Loucy (cell line): ENCODE results near the gene DTNA.

Source experiments
- H2AFZ ChIP-seq: fragments of 200-600 bp; sonication (generic); 2 replicates; pipeline ENCODE4 v1.6.0; 2016; ENCODE audit warnings: antibody characterized with exemption, mild to moderate bottlenecking, low read length, moderate library complexity
- H3F3A ChIP-seq: fragments of 200-600 bp; 2 replicates; pipeline ENCODE4 v1.6.0; 2016; ENCODE audit warnings: antibody characterized with exemption, low read depth, mild to moderate bottlenecking
- H3K27me3 ChIP-seq: fragments of 200-600 bp; sonication (generic); 2 replicates; pipeline ENCODE4 v1.6.1; 2014; ENCODE audit warnings: low read length, mild to moderate bottlenecking; ENCODE audit not compliant: insufficient read depth, poor library complexity, severe bottlenecking
- H3K36me3 ChIP-seq: fragments of 200-600 bp; sonication (generic); 2 replicates; pipeline ENCODE4 v1.6.1; 2016; ENCODE audit warnings: low read length; ENCODE audit not compliant: insufficient read depth
- H3K4me1 ChIP-seq: fragments of 200-600 bp; sonication (generic); 2 replicates; pipeline ENCODE4 v1.5.1; 2014; ENCODE audit warnings: low read length, mild to moderate bottlenecking; ENCODE audit not compliant: insufficient read depth, poor library complexity, severe bottlenecking
- H3K4me2 ChIP-seq: fragments of 200-600 bp; sonication (generic); 2 replicates; pipeline ENCODE4 v1.6.0; 2014; ENCODE audit warnings: antibody characterized with exemption, low read length, low read depth, mild to moderate bottlenecking; ENCODE audit not compliant: poor library complexity, severe bottlenecking
- H3K4me3 ChIP-seq: fragments of 200-600 bp; sonication (generic); 2 replicates; pipeline ENCODE4 v1.5.1; 2014; ENCODE audit warnings: low read length, mild to moderate bottlenecking, mixed read lengths; ENCODE audit not compliant: poor library complexity, severe bottlenecking
- H3K79me2 ChIP-seq: fragments of 200-600 bp; sonication (generic); 2 replicates; pipeline ENCODE4 v1.6.1; 2014; ENCODE audit warnings: low read length; ENCODE audit not compliant: insufficient read depth
- H3K9ac ChIP-seq: fragments of 200-600 bp; sonication (generic); 2 replicates; pipeline ENCODE4 v1.6.0; 2014; ENCODE audit warnings: mild to moderate bottlenecking, low read depth, low read length, moderate library complexity; ENCODE audit not compliant: poor library complexity, severe bottlenecking
- H3K9me2 ChIP-seq: fragments of 200-600 bp; sonication (generic); replicated peaks from 2 replicates; pipeline ENCODE4 v1.6.1; 2016; ENCODE audit warnings: low read depth, low read length, mixed read lengths
- H3K9me3 ChIP-seq: fragments of 200-600 bp; sonication (generic); 2 replicates; pipeline ENCODE4 v1.6.1; 2014; ENCODE audit warnings: mild to moderate bottlenecking, antibody characterized with exemption, low read length, low read depth; ENCODE audit not compliant: insufficient read depth
- H4K20me1 ChIP-seq: fragments of 200-600 bp; sonication (generic); 2 replicates; pipeline ENCODE4 v1.6.0; 2014; ENCODE audit warnings: antibody characterized with exemption, low read length, mild to moderate bottlenecking; ENCODE audit not compliant: insufficient read depth, poor library complexity, severe bottlenecking
- CTCF ChIP-seq: fragments of 200-600 bp; sonication (generic); conservative IDR thresholded peaks from 2 replicates; pipeline ENCODE4 v1.5.1; 2014; ENCODE audit warnings: mild to moderate bottlenecking, antibody characterized with exemption, low read length
- EZH2phosphoT487 ChIP-seq: fragments of 200-600 bp; IDR thresholded peaks from 2 replicates; pipeline ENCODE4 v1.6.1; 2018; ENCODE audit warnings: antibody characterized with exemption, mild to moderate bottlenecking, moderate library complexity, borderline replicate concordance

DTNA gene

DNA sequence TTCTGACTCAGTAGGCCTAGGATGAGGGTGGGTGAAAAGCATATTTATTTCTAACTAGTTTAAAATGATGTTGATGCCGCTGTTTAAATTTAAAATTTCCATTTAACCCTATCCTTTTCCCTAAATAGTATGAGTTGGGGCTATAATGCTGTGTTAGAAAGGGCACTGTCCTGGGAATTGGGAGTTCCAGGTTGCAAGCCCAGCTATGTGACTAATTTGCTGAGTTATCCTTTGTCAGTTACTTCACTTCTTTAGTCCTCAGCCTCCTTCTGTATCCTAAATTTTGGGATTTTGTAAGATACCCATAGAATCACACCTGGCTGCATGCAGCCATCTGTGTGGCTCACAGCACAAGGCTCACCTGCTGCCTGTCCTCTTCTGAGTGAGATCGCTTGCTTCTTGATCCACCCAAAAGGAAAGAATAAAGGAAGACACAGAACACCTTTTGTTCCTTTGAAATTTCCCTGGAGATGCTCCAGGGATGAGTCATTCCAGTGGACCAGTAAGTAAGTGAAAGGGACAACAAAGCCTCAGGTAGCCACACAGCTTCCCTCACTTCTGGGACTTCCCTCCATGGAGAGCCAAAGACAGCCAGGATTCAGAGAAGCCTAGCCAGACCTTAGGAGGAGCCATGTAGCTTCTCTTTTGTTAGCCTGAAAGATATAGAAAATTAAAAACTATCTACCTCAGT lies 97.2 kb downstream of the DTNA start:
- H3K9me2 ChIP-seq = no peaks in the 10 kb centered on the region
- no peaks in the 10 kb centered on the region for H3K36me3 ChIP-seq
- H3K27me3 ChIP-seq = no peaks in the 10 kb centered on the region
- no peaks in the 10 kb centered on the region for H3K4me1 ChIP-seq
- H2AFZ ChIP-seq = no peak overlapping the region
- H3K79me2 ChIP-seq = no peaks in the 10 kb centered on the region
- H3K4me3 ChIP-seq = no peak overlapping the region
- H3K9ac ChIP-seq = no peak overlapping the region
- TF ChIP-seq CTCF = no peak
- TF ChIP-seq EZH2phosphoT487 = no peak
- no peak overlapping the region for H3K4me2 ChIP-seq
- H4K20me1 ChIP-seq = no peaks in the 10 kb centered on the region
- no peaks in the 10 kb centered on the region for H3K9me3 ChIP-seq
- no peaks in the 10 kb centered on the region for H3F3A ChIP-seq

GRCh38 chr18:34808389-34808788 lies 98.3 kb downstream of the DTNA start:
- Histone ChIP-seq H3F3A (no peaks in the 10 kb centered on the region), H3K4me1 (no peaks in the 10 kb centered on the region), H4K20me1 (no peaks in the 10 kb centered on the region), H3K4me3 (no peak overlapping the region), H3K27me3 (no peaks in the 10 kb centered on the region), H3K9me2 (no peaks in the 10 kb centered on the region), H3K79me2 (no peaks in the 10 kb centered on the region), H2AFZ (no peak overlapping the region), H3K9ac (no peak overlapping the region), H3K4me2 (no peak overlapping the region), H3K36me3 (no peaks in the 10 kb centered on the region), H3K9me3 (no peaks in the 10 kb centered on the region)
- TF ChIP-seq CTCF (no peak), EZH2phosphoT487 (no peak)

- no peaks in the 10 kb centered on the region for H3K36me3 ChIP-seq
- H3K9me3 ChIP-seq = no peaks in the 10 kb centered on the region
- no peaks in the 10 kb centered on the region for H3K27me3 ChIP-seq
- no peaks in the 10 kb centered on the region for H3K79me2 ChIP-seq
- no peaks in the 10 kb centered on the region for H3K4me1 ChIP-seq
- no peak overlapping the region for H2AFZ ChIP-seq
- no peaks in the 10 kb centered on the region for H3F3A ChIP-seq
- H3K4me2 ChIP-seq = no peak overlapping the region
- H3K9ac ChIP-seq = no peak overlapping the region
- no peaks in the 10 kb centered on the region for H4K20me1 ChIP-seq
- H3K4me3 ChIP-seq = no peak overlapping the region
- TF ChIP-seq CTCF (peak; percentile 68), EZH2phosphoT487 (no peak)
- H3K9me2 ChIP-seq = no peaks in the 10 kb centered on the region
Measured at GRCh38 chr18:34809451-34810072, 99.5 kb downstream of the DTNA start.
